HK-2 (cell line): ENCODE results near the gene FUT7.

ENCODE experiments used
- DNase-seq: peaks from one replicate; pipeline ENCODE4 v3.0.0-alpha.2; 2018; ENCODE audit not compliant: unreplicated experiment

FUT7 gene

DNA sequence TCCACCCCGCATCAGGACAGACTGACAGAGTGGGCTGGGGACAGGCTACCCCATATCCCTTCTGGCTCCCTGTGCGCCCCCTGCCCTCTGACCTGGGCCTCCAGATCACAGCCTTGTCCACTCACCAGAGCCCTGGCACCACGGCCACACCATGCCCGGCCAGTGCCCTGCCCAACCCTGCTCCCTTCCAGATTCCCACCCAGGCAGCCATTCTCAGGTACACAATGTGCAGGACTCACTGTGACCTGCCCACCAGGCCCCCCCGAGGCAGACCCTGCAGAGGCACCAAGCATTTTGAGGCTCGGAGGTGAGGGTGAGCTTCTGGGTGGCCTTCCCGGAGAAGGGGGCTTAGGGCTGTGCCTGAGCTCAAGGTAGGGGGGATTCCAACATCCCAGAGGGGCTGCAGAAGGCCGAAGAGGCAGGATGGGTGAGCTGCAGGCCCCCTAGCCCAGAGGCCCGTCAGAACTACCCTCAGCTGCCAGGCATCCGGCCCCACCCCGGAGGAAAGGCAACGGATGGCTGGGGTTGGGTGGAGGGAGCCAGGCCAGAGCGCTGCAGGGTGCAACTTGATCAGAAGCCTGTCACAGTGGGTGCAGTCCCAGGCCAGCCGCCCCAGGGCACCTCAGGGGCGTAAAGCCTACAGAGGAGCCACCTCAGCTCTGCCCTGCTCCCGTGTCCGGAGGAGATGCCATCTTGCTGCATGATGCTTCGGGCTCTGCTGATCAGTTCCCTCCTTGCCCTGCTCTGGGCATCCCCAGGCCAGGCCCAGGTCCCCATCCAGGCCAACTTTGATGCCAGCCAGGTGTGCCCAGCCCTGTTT is 49.4 kb downstream of the FUT7 start, which contains the start of gene LCNL1:
Gene LCNL1, plus strand, starts transcription at position 762 of the 820 bp plus-strand sequence. CDS start 594 bp downstream, outside the sequence.
- DNase-seq, result no peak

GRCh38 chr9:136981588-136982231 is 50.2 kb downstream of the FUT7 start:
- DNase-seq, result no peak

DNA sequence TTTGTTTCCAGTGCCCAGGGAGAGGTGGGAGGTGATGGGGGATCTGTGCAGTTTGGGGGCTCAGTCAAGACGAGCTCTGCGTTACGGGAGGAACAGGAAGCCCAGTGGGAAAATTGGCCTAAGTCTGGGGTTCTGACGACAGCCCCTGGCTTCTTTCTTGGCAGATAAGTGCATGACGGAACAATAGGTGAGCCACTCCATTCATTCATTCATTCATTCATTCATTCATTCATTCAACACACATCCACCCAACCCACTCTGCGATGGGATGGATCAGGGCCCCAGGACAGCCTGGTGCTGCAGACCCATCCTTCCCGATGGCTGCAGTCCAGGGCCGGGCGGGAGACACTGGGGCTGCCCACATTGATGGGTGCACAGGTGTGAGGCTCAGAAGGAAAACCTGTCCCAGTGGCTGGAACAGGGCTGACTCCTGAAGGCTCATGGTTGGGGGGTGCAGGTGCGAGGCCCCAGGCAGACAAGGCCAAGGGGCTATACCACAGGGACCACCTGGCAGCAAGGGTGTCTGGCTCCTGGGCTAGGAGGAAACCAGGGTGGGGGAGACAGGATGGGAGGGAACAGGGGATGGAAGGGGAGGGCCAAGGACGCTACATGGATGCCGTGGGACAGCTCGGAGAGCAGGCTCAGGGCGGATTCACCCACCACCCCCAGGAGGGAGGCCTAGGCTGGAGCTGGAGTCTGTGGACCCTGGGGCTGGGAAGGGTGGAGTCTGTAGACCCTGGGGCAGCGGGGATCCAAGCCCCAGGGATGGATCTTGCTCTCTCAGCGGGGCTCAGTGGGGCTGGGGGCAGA is 51.0 kb downstream of the FUT7 start:
- no peak for DNase-seq
